ENCODE measurements around the gene CNTROB.

GRCh38 chr17:7930841-7931631, 970 bp upstream of the CNTROB start:
- TF ChIP-seq CTCF (IDR thresholded peaks at IDR 0.05) (no peak), POLR2A (IDR thresholded peaks at IDR 0.05) (no peak)

Measured in body of pancreas (tissue), 4 donors.